GM12874 (cell line): ENCODE data around the gene SNAPC4.

ENCODE experiments used
- CTCF ChIP-seq: IDR thresholded peaks from 2 replicates; pipeline ENCODE4 v1.5.1; 2011; ENCODE audit warnings: low read depth, mild to moderate bottlenecking, control low read depth, low read length, moderate library complexity; ENCODE audit not compliant: insufficient read depth

The SNAPC4 gene

DNA sequence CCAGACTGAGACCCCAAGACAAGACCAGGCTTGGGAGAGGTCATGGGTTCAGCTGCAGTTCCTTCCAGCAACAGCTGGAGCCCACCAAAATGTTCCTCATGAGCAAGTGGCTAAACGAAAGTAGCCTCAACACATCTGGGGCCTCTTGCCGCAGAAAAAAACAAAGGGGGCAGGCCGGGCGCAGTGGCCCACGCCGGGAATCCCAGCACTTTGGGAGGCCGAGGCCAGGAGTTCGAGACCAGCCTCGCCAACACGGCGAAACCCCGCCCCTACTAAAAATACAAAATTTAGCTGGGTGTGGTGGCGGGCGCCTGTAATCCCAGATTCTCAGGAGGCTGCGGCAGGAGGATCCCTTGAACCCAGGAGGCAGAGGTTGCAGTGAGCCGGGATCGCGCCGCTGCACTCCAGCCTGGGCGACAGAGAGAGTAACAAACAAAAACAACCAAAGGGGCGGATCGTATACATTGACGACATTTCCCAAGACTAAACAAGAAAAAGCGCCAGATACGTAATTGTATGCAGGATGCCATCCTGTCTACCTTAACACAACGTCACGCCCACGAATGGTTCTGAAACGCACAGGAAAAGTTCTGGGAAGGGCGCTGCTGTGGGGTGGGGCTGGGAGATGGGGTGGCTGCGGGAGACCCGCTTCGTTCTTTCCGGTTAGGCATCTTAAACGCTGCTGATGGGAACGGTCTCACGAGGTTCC lies 38.0 kb upstream of the SNAPC4 start:
- no peak for TF ChIP-seq CTCF

DNA sequence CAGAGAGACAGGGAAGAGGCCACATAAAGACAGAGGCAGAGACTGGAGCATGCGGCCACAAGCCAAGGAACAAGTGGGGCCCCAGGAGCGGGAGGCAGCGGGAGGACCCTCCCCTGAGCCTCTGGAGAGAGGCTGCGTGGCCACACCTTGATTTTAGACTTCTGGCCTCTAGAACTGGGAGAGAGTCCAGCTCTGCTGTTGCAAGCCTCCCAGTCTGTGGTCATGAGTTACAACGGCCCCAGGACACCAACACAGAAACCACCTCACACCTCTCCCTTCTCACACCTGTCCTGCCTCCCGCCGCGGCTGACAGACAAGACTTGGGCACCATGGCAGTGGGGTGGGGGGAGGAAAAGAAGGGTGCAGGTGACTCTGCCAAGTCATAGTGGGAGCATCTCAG lies 37.5 kb upstream of the SNAPC4 start:
- no peak for TF ChIP-seq CTCF

DNA sequence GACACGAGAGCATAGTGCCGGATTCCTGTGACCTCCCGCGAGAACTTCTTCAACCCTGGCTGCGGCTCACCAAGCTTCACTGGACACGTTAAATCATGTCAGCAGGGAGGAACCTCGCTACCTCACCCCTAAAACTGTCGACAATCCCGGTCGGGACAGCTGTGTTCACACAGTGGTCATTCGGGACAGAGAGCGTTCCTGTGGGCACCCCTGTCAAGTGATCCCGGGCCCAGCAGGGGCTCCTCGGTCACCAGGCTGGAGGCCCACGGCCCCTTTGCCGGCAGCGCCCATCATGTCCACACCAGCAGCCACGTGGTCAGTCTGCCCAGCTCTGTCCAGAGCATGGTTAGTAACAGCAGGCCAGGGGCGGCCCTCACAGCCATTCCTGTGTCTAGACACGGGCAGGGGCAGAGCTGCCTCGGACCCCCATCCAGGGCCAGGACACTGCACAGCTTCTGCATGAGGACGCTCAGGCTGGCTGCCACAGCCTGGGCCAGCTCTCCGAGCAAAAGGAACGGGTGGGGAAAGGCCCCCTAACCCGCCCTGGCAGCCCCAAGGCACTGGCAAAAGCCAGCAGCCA lies 36.2 kb upstream of the SNAPC4 start:
- TF ChIP-seq CTCF = no peak

- no peak for TF ChIP-seq CTCF
Observed at GRCh38 chr9:136434580-136435169, 34.7 kb upstream of the SNAPC4 start.

GRCh38 chr9:136433849-136434579 lies 34.0 kb upstream of the SNAPC4 start:
- no peak for TF ChIP-seq CTCF

- TF ChIP-seq CTCF = no peak
Observed at GRCh38 chr9:136433043-136433715, 33.2 kb upstream of the SNAPC4 start.

DNA sequence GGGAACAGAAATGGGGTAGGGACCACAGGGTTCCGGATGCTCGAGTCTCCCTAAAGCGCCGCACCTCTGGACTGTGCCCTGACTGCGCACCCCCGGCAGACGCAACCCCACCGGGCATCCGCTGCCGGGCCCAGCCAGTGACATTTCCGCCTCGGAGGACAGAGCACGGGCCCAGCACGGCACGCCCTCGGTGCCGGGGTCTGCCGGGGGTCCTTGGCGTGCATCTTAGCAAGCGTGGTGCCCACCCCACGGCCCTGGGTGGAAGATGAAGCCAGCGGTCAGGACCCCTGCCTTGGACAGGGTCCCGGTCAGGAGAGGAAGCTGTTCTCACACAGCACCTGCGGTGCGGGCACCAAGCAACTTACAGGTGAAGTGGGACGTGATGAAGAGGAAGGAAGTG lies 32.6 kb upstream of the SNAPC4 start:
- TF ChIP-seq CTCF = no peak
